GM23338 (cell line): ENCODE results near the gene GRIA1.

Experiments used
- EZH2 ChIP-seq: fragments of 200-600 bp; sonication (generic); IDR thresholded peaks from one replicate; pipeline ENCODE4 v1.8.0; 2017; ENCODE audit warnings: antibody characterized with exemption, mild to moderate bottlenecking, low read depth; ENCODE audit not compliant: unreplicated experiment
- EZH2phosphoT487 ChIP-seq: fragments of 200-600 bp; sonication (generic); IDR thresholded peaks from one replicate; pipeline ENCODE4 v1.8.1; 2018; ENCODE audit warnings: antibody characterized with exemption; ENCODE audit not compliant: unreplicated experiment
- ZNF331 ChIP-seq: fragments of 250-450 bp; sonication (Bioruptor Pico); IDR thresholded peaks from 2 replicates; pipeline ENCODE4 v1.5.0; 2020; ENCODE audit warnings: low read depth, mild to moderate bottlenecking, moderate library complexity
- TF ChIP-seq, protein P1 (sequence below), 2 experiments: fragments of 200-600 bp in 1 of 2; sonication (generic) in 1 of 2; conservative IDR thresholded peaks; 2 replicates each; pipeline versions ENCODE4 v1.5.1 to v1.6.1; 2016 to 2017; ENCODE audit warnings: antibody characterized with exemption in 2 of 2, low read depth in 2 of 2, mild to moderate bottlenecking in 2 of 2, moderate library complexity in 1 of 2

DNA sequence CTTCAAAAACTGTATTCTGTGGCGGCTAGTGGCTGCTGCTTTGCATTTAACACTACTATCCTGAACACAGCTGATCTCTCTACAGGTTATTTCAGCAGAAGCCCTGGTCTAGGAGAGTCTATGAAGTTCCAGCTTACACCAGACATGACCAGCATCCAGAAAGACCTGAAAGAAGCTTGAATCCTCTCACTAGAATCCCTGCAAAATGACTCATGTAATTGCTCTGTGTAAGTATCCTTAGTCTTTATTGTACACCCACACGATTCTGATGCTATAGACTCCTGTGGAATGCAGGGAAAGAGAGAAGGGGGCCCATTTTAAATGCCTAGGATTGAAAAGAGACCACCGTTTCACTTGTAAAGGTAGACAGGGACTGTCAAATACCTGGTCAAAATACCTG is 859 bp upstream of the GRIA1 start:
- TF ChIP-seq, protein P1, sequence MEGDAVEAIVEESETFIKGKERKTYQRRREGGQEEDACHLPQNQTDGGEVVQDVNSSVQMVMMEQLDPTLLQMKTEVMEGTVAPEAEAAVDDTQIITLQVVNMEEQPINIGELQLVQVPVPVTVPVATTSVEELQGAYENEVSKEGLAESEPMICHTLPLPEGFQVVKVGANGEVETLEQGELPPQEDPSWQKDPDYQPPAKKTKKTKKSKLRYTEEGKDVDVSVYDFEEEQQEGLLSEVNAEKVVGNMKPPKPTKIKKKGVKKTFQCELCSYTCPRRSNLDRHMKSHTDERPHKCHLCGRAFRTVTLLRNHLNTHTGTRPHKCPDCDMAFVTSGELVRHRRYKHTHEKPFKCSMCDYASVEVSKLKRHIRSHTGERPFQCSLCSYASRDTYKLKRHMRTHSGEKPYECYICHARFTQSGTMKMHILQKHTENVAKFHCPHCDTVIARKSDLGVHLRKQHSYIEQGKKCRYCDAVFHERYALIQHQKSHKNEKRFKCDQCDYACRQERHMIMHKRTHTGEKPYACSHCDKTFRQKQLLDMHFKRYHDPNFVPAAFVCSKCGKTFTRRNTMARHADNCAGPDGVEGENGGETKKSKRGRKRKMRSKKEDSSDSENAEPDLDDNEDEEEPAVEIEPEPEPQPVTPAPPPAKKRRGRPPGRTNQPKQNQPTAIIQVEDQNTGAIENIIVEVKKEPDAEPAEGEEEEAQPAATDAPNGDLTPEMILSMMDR (conservative IDR thresholded peaks at IDR 0.05; ENCODE audit: low read depth in 2 of 2): no peak
- no peak for TF ChIP-seq EZH2
- TF ChIP-seq EZH2phosphoT487: no peak
- TF ChIP-seq ZNF331 (CRISPR knock-in tag): no peak
